GM12872 (cell line): ENCODE results near the gene SLC4A2.
A peak's percentile ranks its signal among the peaks of the same experiment; 100 is the strongest.

Experiments
- TF ChIP-seq, protein P1 (sequence below): IDR thresholded peaks from 3 replicates; pipeline ENCODE4 v1.5.1; 2011; ENCODE audit warnings: low read depth, mild to moderate bottlenecking, low read length, moderate library complexity; ENCODE audit not compliant: insufficient read depth

The SLC4A2 gene

DNA sequence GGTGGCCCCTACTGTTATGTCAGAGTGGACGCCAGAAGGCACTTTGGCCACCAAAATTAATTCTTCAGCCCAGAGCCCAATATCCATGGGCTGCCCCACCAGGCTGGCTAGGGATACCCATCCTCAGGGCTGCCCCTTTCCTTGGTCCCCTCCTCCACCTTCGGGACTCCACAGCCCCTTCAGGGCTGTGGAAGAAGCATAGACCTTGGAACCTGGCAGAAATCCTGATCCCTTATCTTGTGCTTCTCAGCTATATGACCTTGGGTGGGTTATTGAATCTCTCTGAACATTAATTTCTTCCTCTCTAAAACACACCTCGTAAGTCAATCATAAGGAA is 24.4 kb downstream of the SLC4A2 start:
- TF ChIP-seq, protein P1, sequence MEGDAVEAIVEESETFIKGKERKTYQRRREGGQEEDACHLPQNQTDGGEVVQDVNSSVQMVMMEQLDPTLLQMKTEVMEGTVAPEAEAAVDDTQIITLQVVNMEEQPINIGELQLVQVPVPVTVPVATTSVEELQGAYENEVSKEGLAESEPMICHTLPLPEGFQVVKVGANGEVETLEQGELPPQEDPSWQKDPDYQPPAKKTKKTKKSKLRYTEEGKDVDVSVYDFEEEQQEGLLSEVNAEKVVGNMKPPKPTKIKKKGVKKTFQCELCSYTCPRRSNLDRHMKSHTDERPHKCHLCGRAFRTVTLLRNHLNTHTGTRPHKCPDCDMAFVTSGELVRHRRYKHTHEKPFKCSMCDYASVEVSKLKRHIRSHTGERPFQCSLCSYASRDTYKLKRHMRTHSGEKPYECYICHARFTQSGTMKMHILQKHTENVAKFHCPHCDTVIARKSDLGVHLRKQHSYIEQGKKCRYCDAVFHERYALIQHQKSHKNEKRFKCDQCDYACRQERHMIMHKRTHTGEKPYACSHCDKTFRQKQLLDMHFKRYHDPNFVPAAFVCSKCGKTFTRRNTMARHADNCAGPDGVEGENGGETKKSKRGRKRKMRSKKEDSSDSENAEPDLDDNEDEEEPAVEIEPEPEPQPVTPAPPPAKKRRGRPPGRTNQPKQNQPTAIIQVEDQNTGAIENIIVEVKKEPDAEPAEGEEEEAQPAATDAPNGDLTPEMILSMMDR: no peak

- TF ChIP-seq, protein P1: no peak
Observed at GRCh38 chr7:151085329-151085690, 25.9 kb downstream of the SLC4A2 start.

- TF ChIP-seq, protein P1: no peak
Observed at GRCh38 chr7:151085691-151086620, 26.6 kb downstream of the SLC4A2 start, which contains the start of gene AGAP3. Gene AGAP3 (plus strand): TSS chr7:151086475. CDS start chr7:151086742, 267 bp downstream.

- TF ChIP-seq, protein P1: no peak
Observed at GRCh38 chr7:151086802-151087244, 27.4 kb downstream of the SLC4A2 start.

DNA sequence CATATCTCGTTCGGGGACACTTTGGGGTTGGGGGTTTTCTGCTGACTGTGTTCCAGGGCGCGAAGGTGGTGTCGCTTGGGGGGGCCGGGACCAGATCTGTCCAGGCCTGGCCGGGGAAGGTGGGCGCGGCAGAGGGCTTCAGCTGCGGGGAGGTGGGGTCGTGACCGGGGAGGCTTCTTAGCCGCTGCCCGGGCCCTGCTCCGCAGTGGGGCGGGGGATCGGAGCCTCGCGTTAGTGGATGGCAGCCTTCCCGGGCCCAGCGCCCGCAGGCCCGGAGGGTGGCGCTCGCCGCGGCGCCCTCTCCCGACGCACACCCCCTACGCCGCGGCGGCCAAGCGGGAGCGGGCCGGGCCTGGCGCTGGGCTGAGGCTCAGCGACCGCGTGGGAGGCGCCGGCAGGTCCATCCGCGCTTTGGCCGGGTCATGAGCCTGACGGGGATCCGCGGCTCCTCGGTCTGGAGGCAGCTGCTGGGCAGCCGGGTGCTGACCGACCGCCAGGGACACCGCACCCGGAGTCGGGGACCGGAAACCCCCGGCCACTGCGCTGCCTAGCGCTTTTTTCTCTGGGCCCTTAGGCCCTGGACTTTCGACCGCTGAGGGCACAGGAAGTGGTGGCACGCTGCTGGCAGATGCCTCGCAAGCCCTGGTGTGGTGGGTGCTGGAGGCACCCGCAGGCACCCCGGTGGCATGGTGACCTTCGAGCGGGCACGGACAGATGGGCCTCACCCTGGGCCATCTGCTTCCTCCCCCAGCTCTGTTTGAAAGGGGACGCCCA is 28.0 kb downstream of the SLC4A2 start:
- TF ChIP-seq, protein P1: 0 out of 3 replicates have a peak, but pooled peaks have one; percentile 13

GRCh38 chr7:151088019-151088855 is 28.8 kb downstream of the SLC4A2 start:
- TF ChIP-seq, protein P1: no peak
